GM12878 (cell line): ENCODE measurements around the gene FOXB1.

Source experiments
- CTCF ChIP-seq, 3 experiments: IDR thresholded peaks in 2 of 3; conservative IDR thresholded peaks in 1 of 3; 2 replicates each; pipeline ENCODE4 v1.5.1; 2011; ENCODE audit warnings: low read depth in 3 of 3, low read length in 3 of 3, mild to moderate bottlenecking in 3 of 3, control low read depth in 2 of 3, moderate library complexity in 2 of 3, inconsistent platforms in 1 of 3, mixed read lengths in 1 of 3; ENCODE audit not compliant: control insufficient read depth in 2 of 3, insufficient read depth in 1 of 3; ENCODE audit errors: extremely low read depth in 1 of 3
- EGR1 ChIP-seq, 2 experiments: IDR thresholded peaks; 1 replicate in 1 of 2; 2 replicates in 1 of 2; pipeline ENCODE4 v1.6.1; 2011 to 2012; ENCODE audit warnings: low read depth in 2 of 2, low read length in 2 of 2, borderline replicate concordance in 1 of 2, mild to moderate bottlenecking in 1 of 2, moderate library complexity in 1 of 2
- JUND ChIP-seq: IDR thresholded peaks from 2 replicates; pipeline ENCODE4 v1.6.1; 2012; ENCODE audit warnings: low read depth, mild to moderate bottlenecking, low read length, improper control_type of control experiment, moderate library complexity
- NFYB ChIP-seq: IDR thresholded peaks from 2 replicates; pipeline ENCODE4 v1.6.1; 2011; ENCODE audit warnings: low read depth, mild to moderate bottlenecking, low read length, improper control_type of control experiment, moderate library complexity; ENCODE audit not compliant: insufficient read depth
- POLR2A ChIP-seq: IDR thresholded peaks from 2 replicates; pipeline ENCODE4 v1.6.1; 2011; ENCODE audit warnings: low read depth, mild to moderate bottlenecking, low read length
- POLR2AphosphoS2 ChIP-seq: IDR thresholded peaks from 2 replicates; pipeline ENCODE4 v1.6.1; 2011; ENCODE audit warnings: low read depth, mild to moderate bottlenecking, low read length, improper control_type of control experiment, moderate library complexity
- POLR2AphosphoS5 ChIP-seq: IDR thresholded peaks from 2 replicates; pipeline ENCODE4 v1.6.1; 2011; ENCODE audit warnings: mild to moderate bottlenecking, low read length, inconsistent platforms
- RBBP5 ChIP-seq: fragments of 200-600 bp; sonication (generic); conservative IDR thresholded peaks from 2 replicates; pipeline ENCODE4 v1.6.1; 2016

GRCh38 chr15:59995568-59996297 is 8.4 kb upstream of the FOXB1 start:
- TF ChIP-seq POLR2A (no peak), CTCF (IDR thresholded peaks at IDR 0.05 in 2 of 3, conservative IDR thresholded peaks at IDR 0.05 in 1 of 3; ENCODE audit: control insufficient read depth in 2 of 3, extremely low read depth in 1 of 3, insufficient read depth in 1 of 3, low read depth in 3 of 3, low read length in 3 of 3) (no peak), EGR1 (IDR thresholded peaks at IDR 0.05; ENCODE audit: borderline replicate concordance in 1 of 2, low read depth in 2 of 2, low read length in 2 of 2) (no peak), POLR2AphosphoS2 (no peak), RBBP5 (no peak), POLR2AphosphoS5 (no peak), JUND (no peak), NFYB (no peak)
